GM19193 (cell line): ENCODE data around the gene ZSWIM3.
A peak's percentile ranks its signal among the peaks of the same experiment; 100 is the strongest.

Experiments
- POLR2A ChIP-seq: IDR thresholded peaks from 4 replicates; pipeline ENCODE4 v1.6.1; 2011; ENCODE audit not compliant: insufficient read depth, insufficient read length; ENCODE audit errors: extremely low read depth

ZSWIM3 gene

DNA sequence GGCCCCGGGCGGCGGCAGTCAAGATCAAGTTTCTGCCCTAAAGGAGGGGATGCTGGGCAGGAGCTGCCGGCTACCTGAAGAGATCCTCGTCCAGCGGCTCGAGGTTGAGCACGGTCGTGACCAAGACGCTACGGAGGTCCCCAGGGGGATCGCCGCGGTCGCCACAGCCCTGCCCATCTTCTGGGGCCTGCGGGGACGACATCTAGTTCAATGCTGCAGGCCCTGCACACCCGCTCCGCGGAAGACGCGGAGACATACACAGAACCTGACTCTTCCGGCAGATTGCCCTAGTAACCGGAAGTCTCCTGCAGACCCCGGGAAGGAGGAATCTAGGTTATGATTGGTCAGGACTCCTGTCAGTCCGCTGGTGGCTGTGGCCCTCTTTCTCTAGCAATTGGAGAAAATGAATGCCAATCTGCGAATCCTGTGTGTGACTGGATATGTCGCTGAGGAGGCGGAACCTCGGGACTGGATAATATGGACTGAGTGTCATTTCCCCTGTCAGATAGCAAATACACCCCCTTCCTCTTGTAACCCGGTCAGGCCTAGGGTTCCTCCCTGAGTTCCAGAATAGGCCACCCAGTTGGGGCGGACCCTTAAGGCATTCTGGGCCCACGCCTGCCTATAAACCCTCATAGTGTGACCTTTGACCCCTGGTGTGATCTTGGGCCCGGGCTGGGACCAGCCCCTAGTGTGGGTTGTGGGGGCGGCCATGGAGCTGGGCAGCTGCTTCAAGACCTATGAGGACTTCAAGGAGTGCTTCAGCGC, at the start of gene ZSWIM3, which contains the start of gene ACOT8:
TSS of gene ZSWIM3 (plus strand) at position 501 of the 768 bp plus-strand sequence. CDS start at position 713, 212 bp downstream.
TSS of gene ACOT8 (minus strand) at position 279 of the 768 bp plus-strand sequence. CDS start at position 202, 77 bp downstream.
- peak; percentile 94 for TF ChIP-seq POLR2A

- TF ChIP-seq POLR2A: no peak
These were observed 47.0 kb upstream of the ZSWIM3 start for GRCh38 chr20:45810191-45810970.

- peak; percentile 74 for TF ChIP-seq POLR2A
These were observed 45.0 kb upstream of the ZSWIM3 start, which contains the start of gene UBE2C for GRCh38 chr20:45812157-45813005. UBE2C (plus strand) TSS chr20:45812644; CDS start chr20:45812696, 52 bp downstream.

- TF ChIP-seq POLR2A: no peak
These were observed 44.4 kb upstream of the ZSWIM3 start for GRCh38 chr20:45813006-45813340.

DNA sequence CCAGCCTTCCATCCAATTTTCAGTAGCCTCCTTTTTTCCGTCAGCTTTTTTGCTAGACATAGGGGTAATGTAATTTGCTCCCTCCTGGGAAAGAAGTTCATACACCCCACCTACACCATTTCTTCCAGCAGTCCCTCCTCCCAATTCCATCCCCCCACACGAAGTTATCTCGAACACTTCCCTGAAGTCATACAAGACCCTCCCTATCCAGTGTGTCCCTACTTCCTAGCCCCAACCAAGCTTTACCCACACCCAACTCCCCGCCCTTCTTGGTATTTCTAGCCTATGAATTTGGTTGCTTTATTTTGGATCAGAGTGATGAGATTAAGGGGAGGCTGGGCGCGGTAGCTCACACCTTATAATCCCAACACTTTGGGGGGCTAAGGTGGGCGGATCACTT, 43.9 kb upstream of the ZSWIM3 start:
- TF ChIP-seq POLR2A: no peak

DNA sequence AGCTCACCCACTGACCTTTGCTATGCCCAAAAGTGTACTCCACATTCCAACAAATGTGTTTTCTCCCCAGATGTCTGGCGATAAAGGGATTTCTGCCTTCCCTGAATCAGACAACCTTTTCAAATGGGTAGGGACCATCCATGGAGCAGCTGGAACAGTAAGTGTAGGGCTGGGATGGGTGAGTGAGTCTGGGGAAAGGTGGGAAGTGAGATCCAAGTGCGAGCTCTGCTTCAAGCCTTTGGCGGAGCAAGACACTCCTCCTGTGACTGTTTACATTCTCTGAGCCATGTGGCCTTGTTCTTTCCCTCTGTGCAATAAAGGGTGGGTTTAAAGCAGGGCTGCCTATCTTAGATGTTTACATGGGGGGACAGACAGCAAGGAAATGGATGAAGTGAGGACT, 43.1 kb upstream of the ZSWIM3 start:
- TF ChIP-seq POLR2A: no peak

- no peak for TF ChIP-seq POLR2A
These were observed 40.5 kb upstream of the ZSWIM3 start for GRCh38 chr20:45816951-45817350.

DNA sequence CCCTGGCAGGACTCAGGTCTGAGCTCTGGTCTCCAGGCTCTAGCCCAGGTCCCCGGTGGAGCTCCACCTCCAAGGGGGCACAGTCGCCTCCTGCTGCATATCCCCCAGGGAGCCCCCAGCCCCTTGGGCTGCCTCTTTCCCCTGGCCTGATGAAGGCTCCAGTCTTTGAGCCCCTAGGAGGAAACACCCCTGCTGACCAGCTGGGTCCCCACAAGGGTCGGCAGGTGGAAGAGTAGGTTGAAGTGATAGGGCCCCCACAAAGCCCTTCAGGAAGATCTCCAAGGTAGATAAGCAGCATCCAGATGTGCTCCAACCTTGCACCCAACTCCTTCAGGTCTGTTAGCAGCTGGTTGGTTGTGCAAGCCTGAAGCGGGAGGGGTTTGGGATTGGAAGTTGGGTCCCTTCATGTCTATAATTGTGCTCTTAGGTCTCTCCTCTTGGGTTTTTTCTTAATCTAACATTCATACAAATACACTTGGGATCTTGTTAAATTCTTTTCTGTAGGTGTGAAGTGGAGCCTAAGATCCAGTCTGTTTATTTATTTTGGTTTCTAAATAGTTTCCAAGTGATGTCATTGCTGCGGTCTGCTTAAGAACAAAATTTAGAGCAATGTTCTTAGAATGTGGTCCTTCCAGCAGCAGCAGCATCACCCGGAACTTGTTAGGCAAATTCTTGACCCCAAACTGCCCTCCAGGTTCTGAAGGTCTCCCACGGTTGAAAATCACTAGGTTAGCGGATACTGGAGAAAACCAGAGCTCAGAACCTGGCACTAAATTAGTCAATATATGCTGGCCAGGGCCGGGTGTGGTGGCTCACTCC, 39.8 kb upstream of the ZSWIM3 start:
- TF ChIP-seq POLR2A: no peak

DNA sequence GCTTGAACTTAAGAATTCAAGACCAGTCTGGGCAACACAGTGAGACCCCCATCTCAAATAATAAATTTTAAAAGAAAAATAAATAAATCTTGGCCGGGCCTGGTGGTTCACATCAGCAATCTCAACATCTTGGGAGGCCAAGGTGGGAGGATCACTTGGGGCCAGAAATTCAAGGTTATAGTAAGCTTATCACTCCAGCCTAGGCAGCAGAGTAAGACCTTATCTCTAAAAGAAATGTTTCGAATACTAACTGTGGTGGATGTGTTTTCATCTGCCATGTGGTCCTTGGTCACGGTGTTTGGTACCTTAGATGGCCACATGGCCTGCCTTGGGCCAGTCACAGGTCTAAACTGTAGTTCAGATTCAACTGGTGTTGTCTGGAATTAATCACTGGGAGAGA, 39.2 kb upstream of the ZSWIM3 start:
- no peak for TF ChIP-seq POLR2A

- no peak for TF ChIP-seq POLR2A
These were observed 37.9 kb upstream of the ZSWIM3 start for GRCh38 chr20:45819466-45819865.

GRCh38 chr20:45821947-45822346, 35.5 kb upstream of the ZSWIM3 start:
- TF ChIP-seq POLR2A: no peak

DNA sequence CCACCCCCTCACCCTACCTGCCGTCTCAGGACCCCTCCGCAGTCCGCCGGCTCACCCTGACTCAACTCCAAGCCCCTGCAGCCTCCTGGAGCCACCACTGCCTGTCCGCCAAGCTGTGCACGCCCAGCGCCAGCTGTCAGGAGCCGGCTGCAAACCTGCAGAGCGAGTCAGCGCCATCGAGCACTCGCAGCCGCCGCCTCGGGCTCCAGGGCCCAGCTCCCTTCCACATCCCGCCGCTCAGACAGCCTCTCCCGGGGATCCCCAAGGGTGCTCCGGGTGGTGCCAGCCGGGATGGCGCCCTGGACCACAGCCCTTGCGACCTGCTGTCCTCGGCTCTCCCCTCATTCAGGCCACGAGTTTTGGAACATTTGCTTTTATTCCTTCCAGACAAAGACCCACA, 34.6 kb upstream of the ZSWIM3 start:
- TF ChIP-seq POLR2A: no peak

- TF ChIP-seq POLR2A: no peak
These were observed 33.2 kb upstream of the ZSWIM3 start for GRCh38 chr20:45823949-45824835.
